Calu3 (cell line): ENCODE data around the gene TVP23B. TPM values are rescaled to one million over a fixed set of nuclear protein-coding genes. Genes with fewer than 3 reads are reported as not detected.

Experiments
- BruUV-seq: library from RNA; stranded (reverse); fragments of 400-500 nt; replicated peaks from 2 replicates; lab custom pipeline; 2021; lab: Mats Ljungman, UMichigan
- CTCF ChIA-PET: fragments of 300-600 bp; sonication (Branson Sonifier 250); formaldehyde crosslinking; loops from one replicate; lab custom pipeline; 2022; ENCODE audit warnings: antibody characterized with exemption; lab: Charles Lee
- DNase-seq: peaks from one replicate; pipeline ENCODE4 v3.0.0; 2022
- H3K27ac Mint-ChIP-seq: one replicate; pipeline ENCODE4 v1.8.0; 2022; ENCODE audit warnings: mixed read lengths; ENCODE audit not compliant: unreplicated experiment
- H3K27me3 Mint-ChIP-seq: one replicate; pipeline ENCODE4 v1.8.0; 2022; ENCODE audit warnings: mixed read lengths; ENCODE audit not compliant: unreplicated experiment
- H3K36me3 Mint-ChIP-seq: one replicate; pipeline ENCODE4 v1.8.0; 2022; ENCODE audit warnings: mild to moderate bottlenecking, moderate library complexity, mixed read lengths; ENCODE audit not compliant: insufficient read depth, unreplicated experiment
- H3K4me1 Mint-ChIP-seq: one replicate; pipeline ENCODE4 v1.8.0; 2022; ENCODE audit warnings: mild to moderate bottlenecking, low read depth, mixed read lengths; ENCODE audit not compliant: unreplicated experiment
- H3K4me3 Mint-ChIP-seq: one replicate; pipeline ENCODE4 v1.8.0; 2022; ENCODE audit warnings: mild to moderate bottlenecking, low read depth, moderate library complexity, mixed read lengths; ENCODE audit not compliant: unreplicated experiment
- H3K9me3 Mint-ChIP-seq: one replicate; pipeline ENCODE4 v1.8.0; 2022; ENCODE audit warnings: low read depth, mixed read lengths; ENCODE audit not compliant: unreplicated experiment
- intact Hi-C: fragments of 100-400 bp; cut with micrococcal nuclease; formaldehyde crosslinking; loops from one replicate; pipeline ENCODE4 v1.10.0; 2022; ENCODE audit not compliant: unreplicated experiment
- total RNA-seq: library from RNA; stranded (reverse); gene quantifications from 2 replicates; pipeline ENCODE4 v1.2.3, GENCODE V29; 2022
- TF ChIP-seq, protein P1 (sequence below): fragments of 200-600 bp; IDR thresholded peaks from one replicate; pipeline ENCODE4 v1.8.0; 2022; ENCODE audit warnings: antibody characterized with exemption; ENCODE audit not compliant: unreplicated experiment

Gene TVP23B
- total RNA-seq, 1 experiment from 2014 or later: 34.5 TPM

GRCh38 chr17:18851201-18851600, 70.2 kb downstream of the TVP23B start:
- Mint-ChIP-seq H3K4me3 (no peak overlapping the region), H3K9me3 (no peaks in the 10 kb centered on the region), H3K36me3 (peaks cover 9% of the 10 kb centered on the region), H3K27me3 (no peaks in the 10 kb centered on the region), H3K27ac (no peak overlapping the region), H3K4me1 (no peaks in the 10 kb centered on the region)
- CTCF ChIA-PET: no interaction called here
- intact Hi-C loops: no loop called here
- no TSS peak for BruUV-seq
- TF ChIP-seq, protein P1, sequence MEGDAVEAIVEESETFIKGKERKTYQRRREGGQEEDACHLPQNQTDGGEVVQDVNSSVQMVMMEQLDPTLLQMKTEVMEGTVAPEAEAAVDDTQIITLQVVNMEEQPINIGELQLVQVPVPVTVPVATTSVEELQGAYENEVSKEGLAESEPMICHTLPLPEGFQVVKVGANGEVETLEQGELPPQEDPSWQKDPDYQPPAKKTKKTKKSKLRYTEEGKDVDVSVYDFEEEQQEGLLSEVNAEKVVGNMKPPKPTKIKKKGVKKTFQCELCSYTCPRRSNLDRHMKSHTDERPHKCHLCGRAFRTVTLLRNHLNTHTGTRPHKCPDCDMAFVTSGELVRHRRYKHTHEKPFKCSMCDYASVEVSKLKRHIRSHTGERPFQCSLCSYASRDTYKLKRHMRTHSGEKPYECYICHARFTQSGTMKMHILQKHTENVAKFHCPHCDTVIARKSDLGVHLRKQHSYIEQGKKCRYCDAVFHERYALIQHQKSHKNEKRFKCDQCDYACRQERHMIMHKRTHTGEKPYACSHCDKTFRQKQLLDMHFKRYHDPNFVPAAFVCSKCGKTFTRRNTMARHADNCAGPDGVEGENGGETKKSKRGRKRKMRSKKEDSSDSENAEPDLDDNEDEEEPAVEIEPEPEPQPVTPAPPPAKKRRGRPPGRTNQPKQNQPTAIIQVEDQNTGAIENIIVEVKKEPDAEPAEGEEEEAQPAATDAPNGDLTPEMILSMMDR: no peak
- peak; percentile 7 for DNase-seq

DNA sequence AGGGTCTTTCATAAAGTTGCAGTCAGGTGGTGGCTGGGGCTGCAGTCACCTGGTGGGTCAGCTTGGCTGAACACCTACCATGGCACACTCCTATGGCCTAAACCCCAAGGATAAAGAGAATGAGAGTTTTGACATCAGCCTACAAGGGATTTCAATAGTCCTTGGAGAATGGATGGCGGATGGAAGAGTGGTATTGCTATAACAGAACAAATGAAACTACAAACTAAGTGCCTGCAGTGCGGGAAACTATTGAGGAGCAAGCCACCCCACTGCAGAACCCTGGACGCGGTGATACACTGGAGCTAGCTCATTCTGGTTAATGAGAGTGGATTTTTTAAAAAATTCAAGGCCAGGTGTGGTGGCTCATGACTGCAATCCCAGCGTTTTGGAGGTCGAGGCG, 74.0 kb downstream of the TVP23B start:
- no peak overlapping the region for H3K27ac Mint-ChIP-seq
- H3K27me3 Mint-ChIP-seq: no peaks in the 10 kb centered on the region
- no peaks in the 10 kb centered on the region for H3K9me3 Mint-ChIP-seq
- H3K4me1 Mint-ChIP-seq: no peaks in the 10 kb centered on the region
- peaks cover 25% of the 10 kb centered on the region for H3K36me3 Mint-ChIP-seq
- intact Hi-C loops: no loop called here
- DNase-seq: no peak
- no peak overlapping the region for H3K4me3 Mint-ChIP-seq
- CTCF ChIA-PET: no interaction called here
- BruUV-seq: no TSS peak
- TF ChIP-seq, protein P1: no peak

DNA sequence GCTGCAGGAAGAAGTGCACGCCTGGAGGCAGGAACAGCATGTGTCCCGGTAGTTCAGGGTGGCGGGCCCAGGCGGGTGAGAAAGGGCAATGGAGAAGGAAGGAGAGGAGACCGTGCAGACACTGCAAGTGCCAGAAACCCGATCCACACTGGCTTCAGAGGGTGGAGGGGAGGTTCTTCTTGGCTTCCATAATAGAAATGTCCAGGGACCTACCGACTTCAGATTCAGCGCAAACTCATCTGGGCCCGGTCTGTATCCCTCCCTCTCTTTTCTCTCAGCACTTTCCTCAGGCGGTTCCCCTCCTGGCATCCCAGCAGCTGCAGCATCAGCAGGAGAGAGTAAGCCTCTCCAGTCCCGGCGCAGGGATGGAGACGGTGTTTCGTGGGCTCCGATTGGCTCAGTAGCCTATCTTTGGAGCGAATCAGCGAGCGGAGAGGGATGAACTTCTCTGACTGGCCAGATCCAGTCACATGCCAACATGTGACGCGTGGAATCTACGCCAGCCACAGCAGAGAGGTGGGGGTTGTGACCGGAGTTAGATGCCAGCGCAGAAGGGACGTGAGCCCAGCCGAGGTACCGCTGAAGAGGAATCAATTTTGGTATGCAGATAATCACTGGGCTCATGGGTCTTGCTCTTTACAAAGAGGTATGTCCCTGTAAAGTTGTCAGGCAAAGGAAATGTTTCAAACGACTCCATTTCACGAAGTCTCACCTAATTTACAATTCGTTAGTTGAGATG, 75.0 kb downstream of the TVP23B start:
- no TSS peak for BruUV-seq
- CTCF ChIA-PET: interaction anchor here (0.6 kb wide), 1 partner anchor 38 kb away, joined by 3 read pairs; no protein-coding TSS in a partner anchor
- Mint-ChIP-seq H3K4me3 (peak overlapping the region; percentile 92), H3K27ac (peak overlapping the region; percentile 84), H3K9me3 (no peaks in the 10 kb centered on the region), H3K36me3 (peaks cover 25% of the 10 kb centered on the region), H3K27me3 (no peaks in the 10 kb centered on the region), H3K4me1 (no peaks in the 10 kb centered on the region)
- TF ChIP-seq, protein P1: no peak
- DNase-seq: peak; percentile 80
- intact Hi-C loops: no loop called here

Other genes with a start within 250 kb of the TVP23B start
- not detected in 2 replicates for gene TBC1D28, start 136.8 kb upstream of the TVP23B start, total RNA-seq
- 2.3 and 3.2 TPM in 2 replicates for gene FOXO3B, start 98.9 kb upstream of the TVP23B start, total RNA-seq
- 0.50 and 0.54 TPM in 2 replicates for gene FBXW10, start 37.1 kb upstream of the TVP23B start, total RNA-seq
- 24.6 and 33.0 TPM in 2 replicates for gene PRPSAP2, start 76.9 kb downstream of the TVP23B start, total RNA-seq
- not detected in 2 replicates for gene SLC5A10, start 171.0 kb downstream of the TVP23B start, total RNA-seq
- 21.2 and 21.5 TPM in 2 replicates for gene FAM83G, start 223.6 kb downstream of the TVP23B start, total RNA-seq